H9 (cell line): ENCODE data around the gene CCDC91. TPM values are rescaled to one million over a fixed set of nuclear protein-coding genes. Genes with fewer than 3 reads are reported as not detected.

Experiments
- DNase-seq: peaks from one replicate; pipeline ENCODE4 v3.0.0-alpha.2; 2017
- H2AFZ ChIP-seq: one replicate; pipeline ENCODE4 v1.6.1; 2013; ENCODE audit warnings: mild to moderate bottlenecking, low read length, control low read depth, moderate library complexity
- H2AK5ac ChIP-seq: 2 replicates; pipeline ENCODE4 v1.6.1; 2013; ENCODE audit warnings: low read length, control low read depth, mixed read lengths; ENCODE audit not compliant: insufficient read length
- H2BK120ac ChIP-seq: one replicate; pipeline ENCODE4 v1.6.1; 2013; ENCODE audit warnings: low read depth, mild to moderate bottlenecking, low read length, control low read depth, inconsistent platforms; ENCODE audit not compliant: poor library complexity, severe bottlenecking
- H2BK12ac ChIP-seq: 2 replicates; pipeline ENCODE4 v1.6.1; 2013; ENCODE audit warnings: low read length, control low read depth, mixed read lengths, low read depth; ENCODE audit not compliant: insufficient read length
- H2BK15ac ChIP-seq: 2 replicates; pipeline ENCODE4 v1.6.1; 2013; ENCODE audit warnings: low read depth, low read length, control low read depth
- H2BK20ac ChIP-seq: one replicate; pipeline ENCODE4 v1.6.1; 2013; ENCODE audit warnings: low read depth, mild to moderate bottlenecking, low read length, control low read depth, inconsistent platforms; ENCODE audit not compliant: poor library complexity, severe bottlenecking
- H2BK5ac ChIP-seq: 2 replicates; pipeline ENCODE4 v1.6.1; 2013; ENCODE audit warnings: low read length, control low read depth, mixed read lengths; ENCODE audit not compliant: insufficient read length
- H3K14ac ChIP-seq: 2 replicates; pipeline ENCODE4 v1.6.1; 2013; ENCODE audit warnings: low read length, control low read depth; ENCODE audit not compliant: insufficient read depth
- H3K18ac ChIP-seq: 2 replicates; pipeline ENCODE4 v1.6.1; 2013; ENCODE audit warnings: low read depth, mild to moderate bottlenecking, mixed read lengths, low read length, control low read depth; ENCODE audit not compliant: insufficient read length
- H3K23ac ChIP-seq: 2 replicates; pipeline ENCODE4 v1.6.1; 2013; ENCODE audit warnings: low read length, control low read depth, mixed read lengths, low read depth; ENCODE audit not compliant: insufficient read length
- H3K23me2 ChIP-seq: 2 replicates; pipeline ENCODE4 v1.6.1; 2013; ENCODE audit warnings: low read depth, mild to moderate bottlenecking, mixed read lengths, low read length, control low read depth; ENCODE audit not compliant: insufficient read length, poor library complexity, severe bottlenecking
- H3K27ac ChIP-seq: 2 replicates; pipeline ENCODE4 v1.5.1; 2013; ENCODE audit warnings: low read length, control low read depth, mixed read lengths, low read depth; ENCODE audit not compliant: insufficient read length
- H3K27me3 ChIP-seq: 2 replicates; pipeline ENCODE4 v1.6.1; 2013; ENCODE audit warnings: low read length, control low read depth, inconsistent platforms; ENCODE audit not compliant: insufficient read depth
- H3K4ac ChIP-seq: 2 replicates; pipeline ENCODE4 v1.6.1; 2013; ENCODE audit warnings: low read depth, mild to moderate bottlenecking, control low read depth, inconsistent platforms, low read length, moderate library complexity
- H3K4me1 ChIP-seq: 2 replicates; pipeline ENCODE4 v1.6.1; 2013; ENCODE audit warnings: low read length, control low read depth, inconsistent platforms; ENCODE audit not compliant: insufficient read depth
- H3K4me2 ChIP-seq: 2 replicates; pipeline ENCODE4 v1.6.1; 2013; ENCODE audit warnings: low read length, control low read depth, mixed read lengths; ENCODE audit not compliant: insufficient read length, insufficient read depth
- H3K56ac ChIP-seq: 2 replicates; pipeline ENCODE4 v1.6.1; 2013; ENCODE audit warnings: low read depth, mild to moderate bottlenecking, mixed read lengths, low read length, control low read depth; ENCODE audit not compliant: insufficient read length
- H3K79me1 ChIP-seq: 2 replicates; pipeline ENCODE4 v1.6.1; 2013; ENCODE audit warnings: low read depth, mild to moderate bottlenecking, moderate library complexity, low read length, control low read depth, inconsistent platforms; ENCODE audit not compliant: insufficient read depth, poor library complexity, severe bottlenecking
- H3K79me2 ChIP-seq: 2 replicates; pipeline ENCODE4 v1.6.1; 2013; ENCODE audit warnings: low read length, control low read depth, inconsistent platforms; ENCODE audit not compliant: insufficient read depth
- H3K9ac ChIP-seq: 2 replicates; pipeline ENCODE4 v1.6.1; 2013; ENCODE audit warnings: low read length, control low read depth, mixed read lengths; ENCODE audit not compliant: insufficient read length; ENCODE audit errors: extremely low read depth
- H3K9me3 ChIP-seq: one replicate; pipeline ENCODE4 v1.6.1; 2013; ENCODE audit warnings: low read depth, low read length, inconsistent platforms; ENCODE audit not compliant: control insufficient read depth
- H3T11ph ChIP-seq: one replicate; pipeline ENCODE4 v1.6.1; 2013; ENCODE audit warnings: mild to moderate bottlenecking, low read length, control low read depth, inconsistent platforms
- H4K20me1 ChIP-seq: one replicate; pipeline ENCODE4 v1.6.1; 2013; ENCODE audit not compliant: control insufficient read depth, insufficient read length, insufficient read depth
- H4K5ac ChIP-seq: 2 replicates; pipeline ENCODE4 v1.6.1; 2013; ENCODE audit warnings: low read depth, mild to moderate bottlenecking, mixed read lengths, low read length, control low read depth; ENCODE audit not compliant: insufficient read length
- H4K8ac ChIP-seq: replicated peaks from 2 replicates; pipeline ENCODE4 v1.6.1; 2013; ENCODE audit warnings: low read length, control low read depth, mixed read lengths, low read depth; ENCODE audit not compliant: insufficient read length
- H4K91ac ChIP-seq: 2 replicates; pipeline ENCODE4 v1.6.1; 2013; ENCODE audit warnings: low read depth, mild to moderate bottlenecking, moderate library complexity, mixed read lengths, low read length, control low read depth; ENCODE audit not compliant: insufficient read length
- H3K27ac Mint-ChIP-seq, 3 experiments: 2 replicates in 2 of 3; 3 replicates in 1 of 3; pipeline ENCODE4 v1.8.0; 2020 to 2021; ENCODE audit warnings: mixed read lengths in 3 of 3, mild to moderate bottlenecking in 1 of 3, moderate library complexity in 1 of 3
- H3K27me3 Mint-ChIP-seq: 2 replicates; pipeline ENCODE4 v1.8.0; 2021; ENCODE audit warnings: low read depth, mild to moderate bottlenecking, moderate library complexity, mixed read lengths
- H3K36me3 Mint-ChIP-seq, 3 experiments: 2 replicates in 2 of 3; 3 replicates in 1 of 3; pipeline ENCODE4 v1.8.0; 2020 to 2021; ENCODE audit warnings: low read depth in 3 of 3, mixed read lengths in 3 of 3; ENCODE audit not compliant: insufficient read depth in 1 of 3
- H3K4me1 Mint-ChIP-seq, 2 experiments: 2 replicates each; pipeline ENCODE4 v1.8.0; 2020; ENCODE audit warnings: mixed read lengths in 2 of 2
- H3K4me3 Mint-ChIP-seq, 2 experiments: 2 replicates in 1 of 2; 3 replicates in 1 of 2; pipeline ENCODE4 v1.8.0; 2020 to 2021; ENCODE audit warnings: mild to moderate bottlenecking in 2 of 2, mixed read lengths in 2 of 2, moderate library complexity in 1 of 2
- H3K9me3 Mint-ChIP-seq, 2 experiments: 2 replicates in 1 of 2; 3 replicates in 1 of 2; pipeline ENCODE4 v1.8.0; 2020; ENCODE audit warnings: mild to moderate bottlenecking in 2 of 2, mixed read lengths in 2 of 2, moderate library complexity in 1 of 2
- WGBS: extraction: QIAGEN DNeasy Blood & Tissue Kit; methylation state at CpG from one replicate; pipeline ENCODE4 v1.1.7; 2013; ENCODE audit warnings: missing lambda C conversion rate, low lambda C conversion rate, mixed read lengths; ENCODE audit not compliant: insufficient read length; ENCODE audit errors: extremely low coverage; 5-methylcytosine and 5-hydroxymethylcytosine counted together
- total RNA-seq: library from RNA; stranded (reverse); gene quantifications from 2 replicates; pipeline ENCODE4 v1.2.1, GENCODE V29; 2021
- TF ChIP-seq, protein P1 (sequence below): fragments of 200-600 bp; sonication (generic); conservative IDR thresholded peaks from 3 replicates; pipeline ENCODE4 v1.8.0; 2021; ENCODE audit warnings: antibody characterized with exemption, mild to moderate bottlenecking

CCDC91 gene
- total RNA-seq, 1 experiment from 2014 or later = 22.7 TPM

DNA sequence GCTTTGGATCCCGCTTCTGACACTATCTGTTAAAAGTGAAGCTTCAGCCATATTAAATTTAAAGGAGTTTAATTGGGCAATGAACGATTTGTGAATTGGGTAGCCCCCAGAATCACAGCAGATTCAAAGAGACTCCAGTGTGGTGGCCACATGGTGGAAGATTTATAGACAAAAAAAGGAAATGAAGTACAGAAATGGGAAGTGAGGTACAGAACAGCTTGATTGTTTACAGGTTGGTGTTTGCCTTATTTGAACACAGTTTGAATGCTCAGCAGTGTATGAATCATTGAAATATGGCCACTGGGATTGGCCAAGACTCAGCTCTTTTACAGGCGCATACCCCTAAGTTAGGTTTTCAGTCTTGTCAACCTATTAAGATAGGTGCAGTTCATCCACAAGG is 21.9 kb downstream of the CCDC91 start:
- Histone ChIP-seq H4K5ac (no peak overlapping the region), H3K18ac (no peak overlapping the region), H3K9me3 (peaks cover 7% of the 10 kb centered on the region), H3K23me2 (no peaks in the 10 kb centered on the region), H3K56ac (no peak overlapping the region), H3K23ac (no peak overlapping the region), H2BK12ac (no peak overlapping the region), H4K8ac (no peak overlapping the region), H3K4me1 (no peaks in the 10 kb centered on the region), H2BK5ac (no peak overlapping the region), H2AK5ac (no peak overlapping the region), H3K4ac (no peak overlapping the region), H2BK120ac (no peak overlapping the region), H3K14ac (no peak overlapping the region), H4K20me1 (no peaks in the 10 kb centered on the region), H3K4me2 (no peak overlapping the region), H3K27ac (no peak overlapping the region), H3K79me2 (no peaks in the 10 kb centered on the region), H2AFZ (no peak overlapping the region), H3K27me3 (no peaks in the 10 kb centered on the region), H4K91ac (no peak overlapping the region), H2BK15ac (no peak overlapping the region), H3K9ac (no peak overlapping the region), H3T11ph (no peak overlapping the region), H3K79me1 (no peaks in the 10 kb centered on the region), H2BK20ac (no peak overlapping the region)
- DNase-seq = no peak
- WGBS = no CpG with 5 or more reads among the region's 3 CpGs
- H3K27ac Mint-ChIP-seq = no peak overlapping the region
- H3K36me3 Mint-ChIP-seq = peaks cover 41 to 57% (median 54%) of the 10 kb centered on the region in 3 experiments
- no peak overlapping the region for H3K4me3 Mint-ChIP-seq
- peaks cover 2% of the 10 kb centered on the region; the same call in 1 of the 2 replicates for H3K27me3 Mint-ChIP-seq
- H3K9me3 Mint-ChIP-seq = peaks cover 27 to 38% of the 10 kb centered on the region in 2 experiments
- peaks cover 14 to 25% of the 10 kb centered on the region in 2 experiments for H3K4me1 Mint-ChIP-seq
- TF ChIP-seq, protein P1, sequence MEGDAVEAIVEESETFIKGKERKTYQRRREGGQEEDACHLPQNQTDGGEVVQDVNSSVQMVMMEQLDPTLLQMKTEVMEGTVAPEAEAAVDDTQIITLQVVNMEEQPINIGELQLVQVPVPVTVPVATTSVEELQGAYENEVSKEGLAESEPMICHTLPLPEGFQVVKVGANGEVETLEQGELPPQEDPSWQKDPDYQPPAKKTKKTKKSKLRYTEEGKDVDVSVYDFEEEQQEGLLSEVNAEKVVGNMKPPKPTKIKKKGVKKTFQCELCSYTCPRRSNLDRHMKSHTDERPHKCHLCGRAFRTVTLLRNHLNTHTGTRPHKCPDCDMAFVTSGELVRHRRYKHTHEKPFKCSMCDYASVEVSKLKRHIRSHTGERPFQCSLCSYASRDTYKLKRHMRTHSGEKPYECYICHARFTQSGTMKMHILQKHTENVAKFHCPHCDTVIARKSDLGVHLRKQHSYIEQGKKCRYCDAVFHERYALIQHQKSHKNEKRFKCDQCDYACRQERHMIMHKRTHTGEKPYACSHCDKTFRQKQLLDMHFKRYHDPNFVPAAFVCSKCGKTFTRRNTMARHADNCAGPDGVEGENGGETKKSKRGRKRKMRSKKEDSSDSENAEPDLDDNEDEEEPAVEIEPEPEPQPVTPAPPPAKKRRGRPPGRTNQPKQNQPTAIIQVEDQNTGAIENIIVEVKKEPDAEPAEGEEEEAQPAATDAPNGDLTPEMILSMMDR = no peak
